ENCODE data around the gene PCDHA8.
"Not testable (repeated sequence)": the region's sequence is repeated elsewhere in the genome, so short reads cannot be mapped to it uniquely, and the experiment has no call there.

Gene PCDHA8

DNA sequence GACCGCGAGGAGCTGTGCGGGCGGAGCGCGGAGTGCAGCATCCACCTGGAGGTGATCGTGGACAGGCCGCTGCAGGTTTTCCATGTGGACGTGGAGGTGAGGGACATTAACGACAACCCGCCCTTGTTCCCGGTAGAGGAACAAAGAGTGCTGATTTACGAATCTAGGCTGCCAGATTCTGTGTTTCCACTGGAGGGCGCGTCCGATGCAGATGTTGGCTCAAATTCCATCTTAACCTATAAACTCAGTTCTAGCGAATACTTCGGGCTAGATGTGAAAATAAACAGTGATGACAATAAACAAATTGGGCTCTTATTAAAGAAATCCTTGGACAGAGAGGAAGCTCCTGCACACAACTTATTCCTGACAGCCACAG, 12.6 kb upstream of the PCDHA8 start:
- no peak for DNase-seq

DNA sequence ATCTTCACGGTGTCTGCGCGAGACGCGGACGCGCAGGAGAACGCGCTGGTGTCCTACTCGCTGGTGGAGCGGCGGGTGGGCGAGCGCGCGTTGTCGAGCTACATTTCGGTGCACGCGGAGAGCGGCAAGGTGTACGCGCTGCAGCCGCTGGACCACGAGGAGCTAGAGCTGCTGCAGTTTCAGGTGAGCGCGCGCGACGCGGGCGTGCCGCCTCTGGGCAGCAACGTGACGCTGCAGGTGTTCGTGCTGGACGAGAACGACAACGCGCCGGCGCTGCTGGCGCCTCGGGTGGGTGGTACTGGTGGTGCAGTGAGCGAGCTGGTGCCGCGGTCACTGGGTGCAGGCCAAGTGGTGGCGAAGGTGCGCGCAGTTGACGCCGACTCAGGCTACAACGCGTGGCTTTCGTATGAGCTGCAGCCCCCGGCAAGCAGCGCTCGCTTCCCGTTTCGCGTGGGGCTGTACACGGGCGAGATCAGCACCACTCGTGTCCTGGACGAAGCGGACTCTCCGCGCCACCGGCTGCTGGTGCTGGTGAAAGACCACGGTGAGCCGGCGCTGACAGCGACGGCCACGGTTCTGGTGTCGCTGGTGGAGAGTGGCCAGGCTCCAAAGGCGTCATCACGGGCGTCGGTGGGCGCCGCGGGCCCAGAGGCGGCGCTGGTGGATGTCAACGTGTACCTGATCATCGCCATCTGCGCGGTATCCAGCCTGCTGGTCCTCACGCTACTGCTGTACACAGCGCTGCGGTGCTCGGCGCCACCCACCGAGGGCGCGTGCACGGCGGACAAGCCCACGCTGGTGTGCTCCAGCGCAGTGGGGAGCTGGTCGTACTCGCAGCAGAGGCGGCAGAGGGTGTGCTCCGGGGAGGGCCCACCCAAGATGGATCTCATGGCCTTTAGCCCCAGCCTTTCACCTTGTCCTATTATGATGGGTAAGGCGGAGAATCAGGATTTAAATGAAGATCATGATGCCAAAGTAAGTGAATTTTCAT, 11.2 kb upstream of the PCDHA8 start:
- DNase-seq, result not testable (repeated sequence)

DNA sequence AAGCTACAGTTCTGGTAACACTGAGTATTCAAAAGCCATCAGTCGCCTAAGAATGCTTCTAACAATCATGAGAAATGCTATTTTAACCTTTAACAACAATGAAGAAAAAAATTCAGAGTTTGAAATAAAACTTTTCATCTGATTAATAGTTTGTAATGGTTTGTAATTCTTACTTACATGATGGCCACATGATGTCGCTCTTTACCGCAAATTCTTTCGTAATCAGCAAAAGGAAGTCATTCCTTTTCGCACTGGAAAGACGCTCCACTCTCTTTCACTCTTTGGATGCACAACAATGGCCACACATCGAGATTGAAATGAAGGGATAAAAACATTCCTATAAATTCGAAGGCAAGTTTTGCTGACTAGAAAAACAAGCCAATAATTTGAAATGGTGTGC, 7.0 kb upstream of the PCDHA8 start, which contains the start of gene PCDHA7:
PCDHA7 (plus strand) TSS at position 277 of the 400 bp plus-strand sequence; CDS start at position 392, 115 bp downstream.
- DNase-seq, result no peak

- not testable (repeated sequence) for DNase-seq
These were observed 6.5 kb upstream of the PCDHA8 start for GRCh38 chr5:140834439-140835008.

- no peak for DNase-seq
These were observed 5.1 kb upstream of the PCDHA8 start for GRCh38 chr5:140835622-140836510.

- no peak for DNase-seq
These were observed 2.1 kb downstream of the PCDHA8 start for GRCh38 chr5:140842798-140843733.

GRCh38 chr5:140848139-140849102, 7.4 kb downstream of the PCDHA8 start, which contains the start of gene PCDHA9:
TSS of gene PCDHA9 (plus strand) at chr5:140848382. CDS start at chr5:140848496, 114 bp downstream.
- not testable (repeated sequence) for DNase-seq

DNA sequence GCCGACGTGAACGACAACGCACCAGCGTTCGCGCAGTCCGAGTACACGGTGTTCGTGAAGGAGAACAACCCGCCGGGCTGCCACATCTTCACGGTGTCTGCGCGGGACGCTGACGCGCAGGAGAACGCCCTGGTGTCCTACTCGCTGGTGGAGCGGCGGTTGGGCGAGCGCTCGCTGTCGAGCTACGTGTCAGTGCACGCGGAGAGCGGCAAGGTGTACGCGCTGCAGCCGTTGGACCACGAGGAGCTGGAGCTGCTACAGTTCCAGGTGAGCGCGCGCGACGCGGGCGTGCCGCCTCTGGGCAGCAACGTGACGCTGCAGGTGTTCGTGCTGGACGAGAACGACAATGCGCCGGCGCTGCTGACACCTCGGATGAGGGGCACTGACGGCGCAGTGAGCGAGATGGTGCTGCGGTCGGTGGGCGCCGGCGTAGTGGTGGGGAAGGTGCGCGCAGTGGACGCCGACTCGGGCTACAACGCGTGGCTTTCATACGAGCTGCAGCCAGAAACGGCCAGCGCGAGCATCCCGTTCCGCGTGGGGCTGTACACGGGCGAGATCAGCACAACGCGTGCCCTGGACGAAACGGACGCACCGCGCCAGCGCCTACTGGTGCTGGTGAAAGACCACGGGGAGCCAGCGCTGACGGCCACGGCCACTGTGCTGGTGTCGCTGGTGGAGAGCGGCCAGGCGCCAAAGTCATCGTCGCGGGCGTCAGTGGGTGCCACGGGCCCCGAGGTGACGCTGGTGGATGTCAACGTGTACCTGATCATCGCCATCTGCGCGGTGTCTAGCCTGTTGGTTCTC, 9.0 kb downstream of the PCDHA8 start:
- not testable (repeated sequence) for DNase-seq

GRCh38 chr5:140855772-140856674, 15.0 kb downstream of the PCDHA8 start, which contains the start of gene PCDHA10:
TSS of gene PCDHA10 (plus strand) at chr5:140855897. CDS start at chr5:140856049, 152 bp downstream.
- DNase-seq, result peak; percentile 16

- DNase-seq, result no peak
These were observed 16.4 kb downstream of the PCDHA8 start for GRCh38 chr5:140857177-140857986.

DNA sequence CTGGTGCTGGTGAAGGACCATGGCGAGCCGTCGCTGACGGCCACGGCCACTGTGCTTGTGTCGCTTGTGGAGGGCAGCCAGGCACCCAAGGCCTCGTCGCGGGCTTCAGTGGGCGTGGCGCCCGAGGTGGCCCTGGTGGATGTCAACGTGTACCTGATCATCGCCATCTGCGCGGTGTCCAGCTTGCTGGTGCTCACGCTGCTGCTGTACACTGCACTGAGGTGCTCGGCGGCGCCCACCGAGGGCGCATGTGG, 16.9 kb downstream of the PCDHA8 start:
- DNase-seq, result no peak

- no peak for DNase-seq
These were observed 21.7 kb downstream of the PCDHA8 start for GRCh38 chr5:140862441-140863295.

- DNase-seq, result no peak
These were observed 28.0 kb downstream of the PCDHA8 start, which contains the start of gene PCDHA11 for GRCh38 chr5:140868721-140869554. TSS of gene PCDHA11 (plus strand) at chr5:140868957. CDS start at chr5:140869104, 147 bp downstream.

- no peak for DNase-seq
These were observed 28.5 kb downstream of the PCDHA8 start for GRCh38 chr5:140869555-140869886.
